Astrocyte of the cerebellum (primary cell): Measurements from ENCODE around the gene MYH9.
"Not testable (repeated sequence)": the region's sequence is repeated elsewhere in the genome, so short reads cannot be mapped to it uniquely, and the experiment has no call there.

Source experiments
- DNase-seq: peaks from one replicate; pipeline ENCODE4 v3.0.0-alpha.2; 2011; ENCODE audit warnings: low read depth
- H3K4me3 ChIP-seq: 2 replicates; pipeline ENCODE4 v1.5.1; 2011; ENCODE audit warnings: mild to moderate bottlenecking, low read depth, low read length, moderate library complexity
- CTCF ChIP-seq: IDR thresholded peaks from 2 replicates; pipeline ENCODE4 v1.5.1; 2012; ENCODE audit warnings: low read length, low read depth, moderate library complexity, mild to moderate bottlenecking; ENCODE audit errors: missing control alignments
- in situ Hi-C: cut with HindIII; loops from 2 replicates; pipeline ENCODE4 v1.10.0; 2017; ENCODE audit warnings: low sequenced_read_pairs

The MYH9 gene

GRCh38 chr22:36430863-36431262, 43.1 kb upstream of the MYH9 start:
- DNase-seq, result no peak
- no peak for TF ChIP-seq CTCF
- in situ Hi-C loops, result no loop called here
- no peak overlapping the region for H3K4me3 ChIP-seq

GRCh38 chr22:36427952-36428351, 40.2 kb upstream of the MYH9 start:
- DNase-seq, in situ Hi-C loops, H3K4me3 ChIP-seq: not testable (repeated sequence)

- TF ChIP-seq CTCF, result no peak
- DNase-seq, result no peak
- in situ Hi-C loops, result no loop called here
Observed at GRCh38 chr22:36425977-36426523, 38.3 kb upstream of the MYH9 start.

GRCh38 chr22:36424901-36425579, 37.3 kb upstream of the MYH9 start:
- H3K4me3 ChIP-seq, result no peak overlapping the region
- DNase-seq, result no peak
- in situ Hi-C loops, result no loop called here
- TF ChIP-seq CTCF, result no peak

More at GRCh38 chr22:36425977-36426523, 38.3 kb upstream of the MYH9 start:
- H3K4me3 ChIP-seq, result no peak overlapping the region

- in situ Hi-C loops, H3K4me3 ChIP-seq, DNase-seq: not testable (repeated sequence)
Observed at GRCh38 chr22:36424466-36424865, 36.7 kb upstream of the MYH9 start.

- no peak for DNase-seq
- H3K4me3 ChIP-seq, result no peak overlapping the region
- no peak for TF ChIP-seq CTCF
- in situ Hi-C loops, result no loop called here
Observed at GRCh38 chr22:36423461-36424404, 36.0 kb upstream of the MYH9 start.

GRCh38 chr22:36422287-36423014, 34.7 kb upstream of the MYH9 start:
- no peak overlapping the region for H3K4me3 ChIP-seq
- in situ Hi-C loops, result no loop called here
- DNase-seq, result no peak
- no peak for TF ChIP-seq CTCF
